ENCODE results near the gene SATB1.

Gene SATB1

GRCh38 chr3:18307529-18307928 is 117.6 kb downstream of the SATB1 start:
- ChIA-PET POLR2A (no interaction called here), CTCF (no interaction called here)
- no peak for TF ChIP-seq CTCF (IDR thresholded peaks at IDR 0.05; ENCODE audit: control extremely low read depth, extremely low read depth, low read depth, missing control alignments)
- DNase-seq (ENCODE audit: extremely low spot score), result no peak

GRCh38 chr3:18302517-18302916 is 122.6 kb downstream of the SATB1 start:
- CTCF ChIA-PET, result interaction anchor here (1.4 to 1.6 kb wide), 2 partner anchors 13 to 14 kb away, joined by 3 to 4 read pairs; no protein-coding TSS in a partner anchor
- TF ChIP-seq CTCF (IDR thresholded peaks at IDR 0.05; ENCODE audit: control extremely low read depth, extremely low read depth, low read depth, missing control alignments), result no peak
- POLR2A ChIA-PET, result no interaction called here

GRCh38 chr3:18301781-18302180 is 123.4 kb downstream of the SATB1 start:
- TF ChIP-seq CTCF (IDR thresholded peaks at IDR 0.05; ENCODE audit: control extremely low read depth, extremely low read depth, low read depth, missing control alignments), result no peak
- no peak for DNase-seq (ENCODE audit: extremely low spot score)
- POLR2A ChIA-PET, result no interaction called here
- CTCF ChIA-PET, result interaction anchor here (1.4 kb wide), 1 partner anchor 12 kb away, joined by 3 read pairs; no protein-coding TSS in a partner anchor

More at GRCh38 chr3:18302517-18302916, 122.6 kb downstream of the SATB1 start:
- no peak for DNase-seq (ENCODE audit: extremely low spot score)

GRCh38 chr3:18300916-18301315 is 124.2 kb downstream of the SATB1 start:
- TF ChIP-seq CTCF (IDR thresholded peaks at IDR 0.05; ENCODE audit: control extremely low read depth, extremely low read depth, low read depth, missing control alignments), result no peak
- ChIA-PET CTCF (interaction anchor here (1.4 kb wide), 1 partner anchor 11 kb away, joined by 3 read pairs; no protein-coding TSS in a partner anchor), POLR2A (no interaction called here)
- DNase-seq (ENCODE audit: extremely low spot score), result no peak

- POLR2A ChIA-PET, result no interaction called here
- CTCF ChIA-PET, result no interaction called here
- no peak for DNase-seq (ENCODE audit: extremely low spot score)
- no peak for TF ChIP-seq CTCF (IDR thresholded peaks at IDR 0.05; ENCODE audit: control extremely low read depth, extremely low read depth, low read depth, missing control alignments)
Observed at GRCh38 chr3:18297126-18297525, 128.0 kb downstream of the SATB1 start.

Data from GM10248 (cell line).